Measurements from ENCODE around the gene EFNA2. TPM values are rescaled to one million over a fixed set of nuclear protein-coding genes. Genes with fewer than 3 reads are reported as not detected.

The EFNA2 gene
- polyA plus RNA-seq, 1 donor (not counting 4 experiments of a cell fraction or from before 2014, with no cell fraction given): not detected

- dilution Hi-C loops (cut with MboI; ENCODE audit: extremely low pct_ligation_motif_present, low sequenced_read_pairs): no loop called here
- H3K9me3 ChIP-seq (ENCODE audit: control insufficient read depth, low read depth, low read length): no peaks in the 10 kb centered on the region
- TF ChIP-seq CTCF (optimal IDR thresholded peaks at IDR 0.05 in 1 of 3, IDR thresholded peaks at IDR 0.05 in 1 of 3, conservative IDR thresholded peaks at IDR 0.05 in 1 of 3; ENCODE audit: extremely low read depth in 1 of 3, insufficient read depth in 2 of 3, low read length in 3 of 3): no peak
- TF ChIP-seq EZH2 (IDR thresholded peaks at IDR 0.05; ENCODE audit: low read length): no peak
- H3K9me1 ChIP-seq (ENCODE audit: control insufficient read depth, extremely low read depth, insufficient read depth, low read length): no peaks in the 10 kb centered on the region
- no peak overlapping the region for H2AFZ ChIP-seq (ENCODE audit: control insufficient read depth, low read length)
- no peak overlapping the region for H3K4me2 ChIP-seq (ENCODE audit: control insufficient read depth, extremely low read depth, insufficient read depth, low read depth, low read length)
- H3K9ac ChIP-seq (ENCODE audit: control insufficient read depth, extremely low read depth, insufficient read depth, low read length): no peak overlapping the region
- FAIRE-seq (no peak), DNase-seq (ENCODE audit: low read depth, low spot score) (no peak)
- peaks cover 18% of the 10 kb centered on the region for H3K27me3 ChIP-seq (ENCODE audit: control insufficient read depth, extremely low read depth, insufficient read depth, low read length)
- H3K79me2 ChIP-seq (ENCODE audit: control insufficient read depth, insufficient read depth, low read length): no peaks in the 10 kb centered on the region
- H3K27ac ChIP-seq (ENCODE audit: control insufficient read depth, insufficient read depth, low read length): no peak overlapping the region
- no peaks in the 10 kb centered on the region for H3K4me1 ChIP-seq (ENCODE audit: control insufficient read depth, extremely low read depth, insufficient read depth, low read length)
- H3K4me3 ChIP-seq (ENCODE audit: control insufficient read depth in 2 of 3, extremely low read depth in 1 of 3, insufficient read depth in 2 of 3, low read depth in 1 of 3, low read length in 3 of 3): no peak overlapping the region
- H4K20me1 ChIP-seq (ENCODE audit: control insufficient read depth, extremely low read depth, insufficient read depth, low read length): no peaks in the 10 kb centered on the region
- no peaks in the 10 kb centered on the region for H3K36me3 ChIP-seq (ENCODE audit: control insufficient read depth in 2 of 2, extremely low read depth in 1 of 2, insufficient read depth in 2 of 2, low read length in 2 of 2)
Measured at GRCh38 chr19:1299801-1300200, 14.1 kb downstream of the EFNA2 start.

- Histone ChIP-seq H4K20me1 (ENCODE audit: control insufficient read depth, extremely low read depth, insufficient read depth, low read length) (no peaks in the 10 kb centered on the region), H3K79me2 (ENCODE audit: control insufficient read depth, insufficient read depth, low read length) (no peaks in the 10 kb centered on the region), H3K4me2 (ENCODE audit: control insufficient read depth, extremely low read depth, insufficient read depth, low read depth, low read length) (no peak overlapping the region), H3K4me1 (ENCODE audit: control insufficient read depth, extremely low read depth, insufficient read depth, low read length) (no peaks in the 10 kb centered on the region), H3K9ac (ENCODE audit: control insufficient read depth, extremely low read depth, insufficient read depth, low read length) (no peak overlapping the region), H3K27me3 (ENCODE audit: control insufficient read depth, extremely low read depth, insufficient read depth, low read length) (peaks cover 10% of the 10 kb centered on the region), H3K36me3 (ENCODE audit: control insufficient read depth in 2 of 2, extremely low read depth in 1 of 2, insufficient read depth in 2 of 2, low read length in 2 of 2) (no peaks in the 10 kb centered on the region), H3K27ac (ENCODE audit: control insufficient read depth, insufficient read depth, low read length) (no peak overlapping the region), H3K4me3 (ENCODE audit: control insufficient read depth in 2 of 3, extremely low read depth in 1 of 3, insufficient read depth in 2 of 3, low read depth in 1 of 3, low read length in 3 of 3) (no peak overlapping the region), H3K9me1 (ENCODE audit: control insufficient read depth, extremely low read depth, insufficient read depth, low read length) (no peaks in the 10 kb centered on the region), H2AFZ (ENCODE audit: control insufficient read depth, low read length) (no peak overlapping the region), H3K9me3 (ENCODE audit: control insufficient read depth, low read depth, low read length) (no peaks in the 10 kb centered on the region)
- TF ChIP-seq EZH2 (IDR thresholded peaks at IDR 0.05; ENCODE audit: low read length): no peak
- dilution Hi-C loops (cut with MboI; ENCODE audit: extremely low pct_ligation_motif_present, low sequenced_read_pairs): no loop called here
- DNase-seq (ENCODE audit: low read depth, low spot score) (no peak), FAIRE-seq (no peak)
Measured at GRCh38 chr19:1300744-1301490, 15.2 kb downstream of the EFNA2 start.
